UCSD-AML1 (cell line): ENCODE data around the gene AFAP1L1.

Experiments used
- DNase-seq: peaks from one replicate; lab custom pipeline; 2025; ENCODE audit not compliant: unreplicated experiment; lab: John Stamatoyannopoulos, UW

The AFAP1L1 gene

DNA sequence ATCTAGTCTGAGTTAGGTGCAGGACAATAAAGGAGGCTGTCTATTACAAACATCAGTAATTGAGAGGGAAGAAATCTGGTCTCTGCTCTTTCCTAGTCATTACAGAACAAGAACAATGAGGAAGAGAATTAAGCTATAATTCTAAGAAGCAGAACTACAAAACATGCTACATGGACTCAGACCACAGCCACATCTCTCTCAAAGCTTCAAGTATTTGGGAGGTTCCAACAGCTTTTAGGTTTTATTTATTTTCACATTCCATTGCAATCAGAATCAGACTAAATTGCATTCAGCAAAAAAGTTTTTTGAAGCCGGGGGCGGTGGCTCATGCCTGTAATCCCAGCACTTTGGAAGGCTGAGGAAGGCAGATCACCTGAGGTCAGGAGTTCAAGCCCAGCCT, 72.5 kb downstream of the AFAP1L1 start:
- no peak for DNase-seq

DNA sequence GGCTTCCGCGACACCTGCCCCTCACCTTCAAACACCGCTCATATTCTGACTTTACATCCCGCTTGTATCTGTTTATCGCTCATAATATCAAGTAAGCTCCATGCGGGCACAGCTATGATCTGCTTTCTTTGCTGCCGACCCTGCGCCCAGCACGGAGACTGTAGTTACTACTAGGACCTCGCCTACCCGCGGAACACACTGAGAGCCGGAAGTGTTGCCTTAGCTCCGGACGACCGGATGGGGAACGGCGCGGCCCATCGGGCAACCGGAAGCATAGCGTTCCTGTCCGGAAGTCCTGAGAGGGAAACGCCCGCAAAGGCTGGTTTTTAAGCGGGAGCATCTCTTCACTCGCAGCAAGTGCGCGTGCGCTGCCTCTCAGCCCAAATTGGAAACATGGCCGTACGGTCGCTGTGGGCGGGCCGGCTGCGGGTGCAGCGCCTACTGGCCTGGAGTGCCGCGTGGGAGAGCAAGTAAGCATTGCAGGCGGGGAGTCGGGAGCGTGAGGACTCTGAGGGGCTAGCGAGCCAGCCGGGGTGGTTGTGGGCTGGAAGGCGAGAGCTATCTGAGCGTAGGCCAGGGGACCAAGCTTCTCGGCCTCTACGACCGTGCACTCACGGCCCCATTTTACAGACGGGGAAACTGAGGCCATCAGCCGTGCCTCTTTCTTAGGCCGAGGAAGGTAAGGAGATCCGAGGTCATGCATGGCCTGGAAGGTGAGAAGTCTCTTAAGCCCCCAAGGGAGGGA, 73.7 kb downstream of the AFAP1L1 start, which contains the start of gene GRPEL2:
Gene GRPEL2 (plus strand): TSS at position 353 of the 745 bp plus-strand sequence. CDS start 41 bp downstream, at position 394.
- DNase-seq, result peak; percentile 95

DNA sequence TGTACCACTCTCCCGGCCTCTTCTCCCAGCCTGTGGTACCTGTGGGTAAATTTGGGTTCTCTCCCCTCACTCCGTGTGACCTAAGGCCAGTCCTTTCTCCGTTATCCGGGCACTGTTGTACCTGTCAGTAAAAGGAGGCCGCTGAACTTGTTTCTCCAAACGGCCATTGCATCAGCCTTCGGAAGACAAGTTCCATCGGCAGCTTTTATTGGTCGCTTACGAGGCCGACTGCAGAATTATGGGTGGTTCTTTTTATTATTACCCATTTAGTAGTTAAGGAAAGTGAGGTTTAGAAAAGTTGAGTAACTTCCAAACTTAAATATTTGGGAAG, 74.2 kb downstream of the AFAP1L1 start:
- DNase-seq, result no peak

- DNase-seq, result no peak
Observed at GRCh38 chr5:149348518-149348917, 76.9 kb downstream of the AFAP1L1 start.

DNA sequence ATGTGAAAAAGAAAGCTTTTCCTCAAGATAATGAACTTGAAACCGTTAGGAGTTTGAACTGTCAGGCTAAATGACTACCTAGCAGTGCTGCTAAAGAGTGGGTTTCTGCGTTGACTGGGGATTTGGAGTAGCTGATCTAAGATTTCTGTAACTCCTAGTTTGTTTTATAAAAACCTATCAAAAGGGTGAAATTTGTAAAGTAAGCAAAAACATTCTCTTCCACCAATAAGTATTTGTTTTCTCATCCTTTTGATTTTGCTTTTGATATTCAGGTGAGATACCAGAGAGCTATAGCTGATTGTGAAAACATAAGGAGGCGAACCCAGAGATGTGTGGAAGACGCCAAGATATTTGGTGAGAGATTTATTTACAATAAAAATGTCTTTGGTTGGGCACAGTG, 77.7 kb downstream of the AFAP1L1 start:
- DNase-seq, result no peak

DNA sequence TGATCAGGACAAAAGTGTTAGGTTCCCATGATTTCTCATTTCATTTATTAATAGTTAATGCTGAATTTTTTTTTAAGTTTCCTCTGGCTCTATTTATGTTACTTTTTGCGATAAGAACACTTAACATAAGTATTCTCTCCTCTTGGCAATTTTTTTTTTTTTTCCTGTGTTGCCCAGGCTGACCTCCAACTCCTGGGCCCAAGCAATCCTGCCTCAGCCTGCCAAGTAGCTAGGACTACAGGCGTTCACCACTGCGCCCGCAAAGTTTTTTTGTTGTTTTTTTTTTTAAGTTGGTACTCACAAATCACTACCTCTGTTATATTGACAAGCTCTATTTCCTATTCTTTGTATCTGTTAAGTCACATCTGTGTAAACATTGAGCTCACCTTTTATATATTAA, 80.5 kb downstream of the AFAP1L1 start:
- DNase-seq, result no peak

GRCh38 chr5:149353911-149354310, 82.3 kb downstream of the AFAP1L1 start:
- no peak for DNase-seq

GRCh38 chr5:149355688-149356087, 84.0 kb downstream of the AFAP1L1 start:
- no peak for DNase-seq

- DNase-seq, result no peak
Observed at GRCh38 chr5:149356391-149356790, 84.7 kb downstream of the AFAP1L1 start.

DNA sequence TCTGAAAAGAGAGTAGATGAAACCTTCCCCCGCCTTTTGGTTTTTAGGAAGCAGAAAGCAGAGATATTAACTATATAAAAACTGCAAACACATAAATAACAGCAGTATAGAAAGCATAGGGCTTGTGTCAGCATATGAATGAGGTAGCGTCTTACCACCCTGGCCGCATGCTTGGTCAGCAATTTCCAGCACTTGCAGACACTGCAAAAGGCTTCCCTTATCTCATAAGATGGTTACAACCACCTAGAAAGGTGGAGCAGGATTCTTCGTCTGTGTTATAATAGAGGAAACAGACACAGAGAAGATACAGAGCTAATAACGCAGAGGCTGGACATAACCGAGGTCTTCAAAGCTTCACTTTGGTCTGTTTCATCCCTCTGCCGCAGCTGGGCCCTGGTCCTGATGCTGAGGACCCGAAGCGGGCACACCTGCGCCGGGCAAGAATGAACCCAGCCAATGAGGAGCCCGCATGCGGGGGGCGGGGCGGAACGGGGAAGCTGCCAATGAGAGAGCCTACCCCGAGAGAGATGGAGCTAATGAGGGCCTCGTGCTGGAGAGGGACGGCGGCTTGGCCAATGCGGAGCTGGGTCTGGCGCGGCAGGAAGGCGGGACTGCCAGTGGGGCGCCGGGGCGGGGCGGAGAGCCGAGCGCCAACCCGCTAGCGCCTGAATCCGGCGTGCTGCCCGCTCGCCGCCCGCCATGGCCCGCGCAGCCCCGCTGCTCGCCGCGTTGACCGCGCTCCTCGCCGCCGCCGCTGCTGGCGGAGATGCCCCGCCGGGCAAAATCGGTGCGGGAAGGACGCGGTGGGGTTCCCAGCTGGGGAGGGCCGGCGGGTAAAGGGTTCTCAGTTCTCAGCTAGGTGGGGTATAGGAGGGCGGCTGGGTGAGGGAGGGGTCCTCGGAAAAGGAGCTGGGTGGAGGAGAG, 86.0 kb downstream of the AFAP1L1 start, which contains the start of gene PCYOX1L:
Gene PCYOX1L (plus strand): TSS at position 677 of the 924 bp plus-strand sequence. CDS start 23 bp downstream, at position 700.
- DNase-seq, result peak; percentile 96

DNA sequence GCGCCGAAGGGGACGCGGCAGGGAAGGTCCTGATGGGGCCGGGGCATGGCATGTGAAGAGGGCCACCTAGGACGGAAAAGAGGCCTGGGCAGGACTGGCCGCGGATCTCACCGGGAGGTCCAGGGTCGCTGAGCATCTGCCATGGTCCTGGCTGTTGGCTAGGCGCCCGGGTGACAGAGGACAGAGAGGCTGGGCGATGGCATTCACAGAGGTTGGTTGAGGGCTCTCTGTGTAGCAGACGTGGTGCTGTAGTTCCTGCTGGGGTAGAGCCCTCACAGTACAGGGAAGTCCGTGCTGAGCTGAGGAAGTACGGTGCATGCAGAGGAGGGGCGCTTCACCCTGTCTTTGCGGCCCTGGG, 86.6 kb downstream of the AFAP1L1 start:
- DNase-seq, result peak; percentile 52

DNA sequence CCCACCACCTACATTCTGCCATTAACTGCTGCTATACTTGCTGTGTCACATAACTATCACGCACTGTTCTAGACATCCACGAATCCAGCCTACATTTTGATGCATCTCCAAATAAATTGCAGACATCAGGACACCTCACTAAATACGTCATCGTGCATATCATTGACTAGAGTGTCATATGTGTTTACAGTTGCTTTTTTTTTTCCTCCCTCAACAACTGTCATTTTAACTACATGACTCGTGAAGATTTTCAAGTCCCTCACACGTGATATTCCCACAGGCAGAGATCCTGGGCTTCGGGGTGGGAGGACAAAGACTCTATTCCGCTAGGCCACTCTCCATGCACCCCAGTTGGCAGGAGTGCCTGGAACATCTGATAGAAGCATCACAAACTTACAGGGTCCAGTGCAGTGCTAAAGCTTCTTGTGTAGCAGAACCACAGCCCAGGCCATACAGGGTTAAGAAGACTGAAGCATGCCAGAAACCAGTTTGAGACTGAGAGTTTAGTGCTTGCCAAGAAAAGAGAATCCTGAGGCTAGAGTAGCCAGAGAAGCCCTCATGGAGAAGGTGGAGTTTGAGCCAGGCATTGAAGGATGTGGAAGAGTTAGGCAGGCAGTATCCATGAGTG, 87.3 kb downstream of the AFAP1L1 start:
- DNase-seq, result no peak

DNA sequence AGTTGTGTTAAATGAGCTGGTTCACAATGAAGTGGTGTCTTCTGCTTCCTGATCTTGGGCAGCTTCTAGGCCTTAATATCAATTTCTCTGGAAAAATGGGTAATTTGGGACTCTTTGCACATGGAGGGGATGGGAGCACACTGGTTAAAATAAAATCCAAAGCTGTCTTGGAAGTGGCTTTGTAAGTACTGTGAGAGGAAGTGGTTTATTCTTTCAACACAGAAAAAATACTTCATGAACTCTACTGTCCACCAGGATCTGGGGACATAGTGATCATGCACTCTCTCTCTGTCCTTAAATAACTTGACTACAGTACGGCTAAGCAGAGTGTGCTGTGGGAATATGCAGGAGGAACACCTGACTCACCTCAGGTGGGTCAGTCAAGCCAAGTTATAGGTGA, 88.6 kb downstream of the AFAP1L1 start:
- no peak for DNase-seq

GRCh38 chr5:149362541-149362940, 90.9 kb downstream of the AFAP1L1 start:
- DNase-seq, result no peak

GRCh38 chr5:149363358-149363757, 91.7 kb downstream of the AFAP1L1 start:
- DNase-seq, result no peak

- DNase-seq, result peak; percentile 59
Observed at GRCh38 chr5:149363936-149364335, 92.3 kb downstream of the AFAP1L1 start.

DNA sequence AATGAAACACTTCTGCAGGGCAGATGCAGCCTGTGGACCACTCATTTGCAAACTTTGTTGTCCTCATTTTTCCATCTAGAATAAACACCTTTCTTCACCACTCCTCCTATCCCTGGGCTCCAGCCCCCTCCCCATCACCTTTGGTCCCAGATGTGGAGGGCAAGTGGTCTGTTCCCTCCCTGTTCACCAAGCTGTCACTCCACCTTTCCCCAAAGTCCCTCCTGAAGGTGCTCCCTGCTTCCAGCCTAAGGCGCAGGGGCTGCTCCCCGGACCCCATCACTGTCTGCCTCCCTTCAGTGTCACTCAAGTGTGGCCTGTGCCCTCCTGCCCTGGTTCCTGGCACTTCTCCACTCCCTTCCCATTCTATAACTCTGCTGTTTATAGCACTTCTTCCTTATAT, 93.1 kb downstream of the AFAP1L1 start:
- no peak for DNase-seq

- DNase-seq, result no peak
Observed at GRCh38 chr5:149365418-149365817, 93.8 kb downstream of the AFAP1L1 start.

GRCh38 chr5:149366169-149366729, 94.6 kb downstream of the AFAP1L1 start:
- no peak for DNase-seq

DNA sequence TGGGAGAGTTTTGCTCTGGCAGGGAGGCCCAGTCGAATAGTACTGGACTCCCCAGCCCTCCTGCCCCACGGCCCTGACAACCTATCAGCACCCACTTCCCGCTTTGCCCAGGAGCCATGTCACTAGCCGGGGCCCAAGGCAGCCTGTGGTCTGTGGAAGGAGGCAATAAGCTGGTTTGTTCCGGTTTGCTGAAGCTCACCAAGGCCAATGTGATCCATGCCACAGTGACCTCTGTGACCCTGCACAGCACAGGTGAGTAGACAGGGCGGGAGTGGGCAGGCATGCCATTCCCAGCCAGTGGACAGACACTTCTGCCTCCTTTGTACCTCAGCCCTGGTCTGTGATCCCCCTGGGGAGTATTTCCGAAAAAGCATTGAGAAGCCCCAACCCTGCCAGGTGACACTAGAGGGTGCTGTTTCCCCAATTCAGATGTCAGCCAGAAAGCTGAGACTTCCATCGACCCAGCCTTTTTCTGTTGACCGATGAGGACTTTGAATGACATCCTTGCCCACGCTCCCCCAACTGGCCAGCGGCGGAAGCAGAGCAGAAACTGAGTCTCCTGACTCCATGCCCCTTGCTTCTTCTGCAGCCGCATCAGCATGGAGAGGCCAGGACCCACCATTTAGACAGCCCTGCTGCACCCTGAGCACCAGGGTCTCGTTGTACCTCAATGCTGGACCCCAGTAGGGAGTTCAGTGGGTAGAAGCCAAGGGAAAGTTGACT, 95.8 kb downstream of the AFAP1L1 start:
- peak; percentile 81 for DNase-seq
